Right atrium auricular region (tissue), 2 donors: ENCODE results near the gene NEUROD6. TPM values are rescaled to one million over a fixed set of nuclear protein-coding genes. Genes with fewer than 3 reads are reported as not detected.

Source experiments
- DNase-seq: peaks from one replicate; pipeline ENCODE4 v3.0.0-alpha.2; 2019; ENCODE audit warnings: low spot score
- H3K27ac ChIP-seq, 2 donors: fragments of 200-600 bp; sonication (generic); 1 replicate in 1 of 2; 2 replicates in 1 of 2; pipeline ENCODE4 v1.5.1; 2016 to 2019
- H3K27me3 ChIP-seq, 2 donors: fragments of 200-600 bp; sonication (generic); one replicate each; pipeline versions ENCODE4 v1.5.1 to v1.6.0; 2017 to 2019
- H3K36me3 ChIP-seq: fragments of 200-600 bp; sonication (generic); one replicate; pipeline ENCODE4 v1.5.1; 2016
- H3K4me1 ChIP-seq, 2 donors: fragments of 200-600 bp; sonication (generic); one replicate each; pipeline versions ENCODE4 v1.5.1 to v1.6.0; 2017 to 2019
- H3K4me3 ChIP-seq, 2 donors: fragments of 200-600 bp; sonication (generic); 1 replicate in 1 of 2; 2 replicates in 1 of 2; pipeline ENCODE4 v1.5.1; 2017 to 2019; ENCODE audit warnings: mild to moderate bottlenecking in 1 of 2, moderate library complexity in 1 of 2
- H3K9me3 ChIP-seq, 2 donors: fragments of 200-600 bp; sonication (generic); one replicate each; pipeline ENCODE4 v1.5.1; 2019
- total RNA-seq, 2 donors: library from RNA; depleted of rRNA; stranded (reverse); fragments of >200 nt; gene quantifications; one replicate each; pipeline ENCODE4 v1.1.0, GENCODE V29; 2016
- TF ChIP-seq, protein P1 (sequence below), 2 donors: fragments of 200-600 bp; sonication (generic); IDR thresholded peaks; one replicate each; pipeline ENCODE4 v1.5.1; 2019; ENCODE audit warnings: antibody characterized with exemption in 2 of 2

Gene NEUROD6
- total RNA-seq, 2 donors from 2014 or later = not detected

DNA sequence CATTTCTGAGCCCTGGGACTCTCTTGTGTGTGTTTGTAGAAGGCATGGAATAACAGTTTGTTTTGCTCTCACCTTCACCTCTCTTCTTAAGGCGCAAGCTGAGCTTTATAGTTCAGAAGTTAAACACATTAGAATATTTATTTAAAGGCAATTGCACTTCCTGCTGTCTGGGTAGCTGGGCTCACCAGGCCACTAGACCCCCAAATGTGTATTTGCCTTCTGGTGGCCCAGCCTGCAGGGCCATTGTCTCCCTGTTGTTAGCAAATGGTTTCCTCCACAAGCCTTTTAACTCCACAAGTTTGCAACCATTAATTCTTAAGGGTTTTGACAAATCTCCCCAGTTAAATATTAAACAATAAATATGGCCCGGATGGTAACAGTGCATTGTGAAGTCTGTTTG lies 31.1 kb upstream of the NEUROD6 start:
- Histone ChIP-seq H3K4me1 (no peaks in the 10 kb centered on the region), H3K27me3 (no peaks in the 10 kb centered on the region), H3K4me3 (no peak overlapping the region), H3K27ac (no peak overlapping the region), H3K9me3 (no peaks in the 10 kb centered on the region), H3K36me3 (no peaks in the 10 kb centered on the region)
- TF ChIP-seq, protein P1, sequence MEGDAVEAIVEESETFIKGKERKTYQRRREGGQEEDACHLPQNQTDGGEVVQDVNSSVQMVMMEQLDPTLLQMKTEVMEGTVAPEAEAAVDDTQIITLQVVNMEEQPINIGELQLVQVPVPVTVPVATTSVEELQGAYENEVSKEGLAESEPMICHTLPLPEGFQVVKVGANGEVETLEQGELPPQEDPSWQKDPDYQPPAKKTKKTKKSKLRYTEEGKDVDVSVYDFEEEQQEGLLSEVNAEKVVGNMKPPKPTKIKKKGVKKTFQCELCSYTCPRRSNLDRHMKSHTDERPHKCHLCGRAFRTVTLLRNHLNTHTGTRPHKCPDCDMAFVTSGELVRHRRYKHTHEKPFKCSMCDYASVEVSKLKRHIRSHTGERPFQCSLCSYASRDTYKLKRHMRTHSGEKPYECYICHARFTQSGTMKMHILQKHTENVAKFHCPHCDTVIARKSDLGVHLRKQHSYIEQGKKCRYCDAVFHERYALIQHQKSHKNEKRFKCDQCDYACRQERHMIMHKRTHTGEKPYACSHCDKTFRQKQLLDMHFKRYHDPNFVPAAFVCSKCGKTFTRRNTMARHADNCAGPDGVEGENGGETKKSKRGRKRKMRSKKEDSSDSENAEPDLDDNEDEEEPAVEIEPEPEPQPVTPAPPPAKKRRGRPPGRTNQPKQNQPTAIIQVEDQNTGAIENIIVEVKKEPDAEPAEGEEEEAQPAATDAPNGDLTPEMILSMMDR (IDR thresholded peaks at IDR 0.05) = no peak
- DNase-seq = no peak

DNA sequence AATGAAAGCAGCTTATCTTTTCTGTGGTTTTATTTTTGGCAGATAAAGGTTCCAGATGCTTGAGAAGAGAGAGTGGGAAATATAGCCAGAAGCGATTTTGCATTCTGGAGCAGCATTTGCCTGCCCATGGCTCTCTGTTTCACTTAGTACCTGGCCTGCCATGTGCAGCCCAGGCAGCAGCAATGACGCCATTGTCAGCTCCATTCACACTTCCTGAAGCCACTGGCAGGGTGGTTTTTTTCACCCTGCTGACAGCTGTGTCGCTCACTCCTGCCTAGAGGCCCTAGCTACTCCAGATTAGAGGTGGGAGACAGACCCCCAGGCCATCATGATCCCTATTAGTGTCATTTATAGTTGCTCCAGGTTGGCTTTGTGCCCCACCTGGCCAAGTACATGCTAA lies 30.1 kb upstream of the NEUROD6 start:
- no peaks in the 10 kb centered on the region for H3K36me3 ChIP-seq
- no peaks in the 10 kb centered on the region for H3K4me1 ChIP-seq
- no peak overlapping the region for H3K4me3 ChIP-seq
- no peak overlapping the region for H3K27ac ChIP-seq
- TF ChIP-seq, protein P1 (IDR thresholded peaks at IDR 0.05) = no peak
- H3K27me3 ChIP-seq = no peaks in the 10 kb centered on the region
- no peaks in the 10 kb centered on the region for H3K9me3 ChIP-seq
- DNase-seq = no peak

DNA sequence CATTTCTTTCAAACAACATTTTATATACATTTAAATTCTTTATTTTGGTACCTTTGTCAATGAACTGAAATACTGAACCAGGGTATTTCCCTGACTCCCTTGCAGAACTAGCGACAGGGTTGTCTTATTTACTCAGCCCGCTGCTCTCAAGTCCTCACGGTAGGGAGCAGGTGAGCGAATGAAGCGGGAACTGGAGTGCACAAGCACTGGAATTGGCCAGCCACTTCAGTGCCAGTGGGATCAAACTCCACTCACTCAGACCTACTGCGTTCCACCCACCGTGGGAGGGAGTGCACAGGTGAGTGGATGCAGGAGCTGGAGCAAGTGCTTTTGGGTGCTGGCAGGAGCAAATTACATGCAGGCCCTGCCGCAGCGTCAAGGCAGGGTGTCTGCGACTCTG lies 28.1 kb upstream of the NEUROD6 start:
- no peak overlapping the region for H3K4me3 ChIP-seq
- H3K27ac ChIP-seq = no peak overlapping the region
- H3K9me3 ChIP-seq = no peaks in the 10 kb centered on the region
- H3K27me3 ChIP-seq = no peaks in the 10 kb centered on the region
- H3K36me3 ChIP-seq = no peaks in the 10 kb centered on the region
- no peak for DNase-seq
- H3K4me1 ChIP-seq = no peaks in the 10 kb centered on the region
- TF ChIP-seq, protein P1 (IDR thresholded peaks at IDR 0.05) = no peak

DNA sequence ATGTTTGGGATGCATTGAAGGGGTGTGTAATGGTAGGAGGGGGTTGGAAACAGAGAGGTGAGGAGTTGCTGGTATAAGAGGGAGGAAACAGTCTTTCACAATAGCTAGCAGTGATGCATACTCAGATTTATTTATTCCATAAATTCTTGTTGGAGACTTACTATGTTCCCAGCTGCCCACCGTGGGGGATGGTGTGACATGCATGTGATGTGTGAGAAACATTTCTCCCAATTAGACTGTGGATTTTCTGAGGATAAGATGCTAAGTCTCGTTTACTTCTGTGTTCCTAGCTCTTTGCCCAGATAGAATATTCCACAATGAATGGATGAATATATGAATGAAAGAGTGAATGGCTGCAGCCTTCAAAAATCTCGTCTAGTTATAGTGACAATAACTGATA lies 23.0 kb upstream of the NEUROD6 start:
- TF ChIP-seq, protein P1 (IDR thresholded peaks at IDR 0.05) = no peak
- no peak for DNase-seq
- no peaks in the 10 kb centered on the region for H3K27me3 ChIP-seq
- no peaks in the 10 kb centered on the region for H3K36me3 ChIP-seq
- H3K9me3 ChIP-seq = no peaks in the 10 kb centered on the region
- no peak overlapping the region for H3K27ac ChIP-seq
- H3K4me3 ChIP-seq = no peak overlapping the region
- no peaks in the 10 kb centered on the region for H3K4me1 ChIP-seq

DNA sequence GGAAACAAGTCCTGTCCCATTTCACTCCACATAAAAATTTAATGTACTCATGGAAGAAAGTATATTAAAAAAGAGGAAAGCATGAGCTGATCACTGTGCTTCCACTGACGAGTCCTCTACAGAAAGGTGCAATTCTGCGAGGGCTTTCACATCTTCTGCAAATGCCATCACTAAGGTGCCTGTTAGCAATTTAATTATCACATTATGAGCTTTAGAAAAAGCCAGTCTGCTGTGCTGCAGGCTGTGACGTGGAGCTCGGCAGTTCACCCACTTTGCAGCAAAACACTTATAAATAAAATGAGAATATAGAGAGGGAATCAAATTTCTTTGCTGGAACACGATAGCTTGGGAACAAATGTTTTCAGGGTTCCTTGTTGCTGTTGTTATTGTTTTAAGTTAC lies 22.5 kb upstream of the NEUROD6 start:
- no peak for DNase-seq
- Histone ChIP-seq H3K27ac (no peak overlapping the region), H3K4me3 (no peak overlapping the region), H3K27me3 (no peaks in the 10 kb centered on the region), H3K36me3 (no peaks in the 10 kb centered on the region), H3K9me3 (no peaks in the 10 kb centered on the region), H3K4me1 (no peaks in the 10 kb centered on the region)
- TF ChIP-seq, protein P1 (IDR thresholded peaks at IDR 0.05) = no peak

DNA sequence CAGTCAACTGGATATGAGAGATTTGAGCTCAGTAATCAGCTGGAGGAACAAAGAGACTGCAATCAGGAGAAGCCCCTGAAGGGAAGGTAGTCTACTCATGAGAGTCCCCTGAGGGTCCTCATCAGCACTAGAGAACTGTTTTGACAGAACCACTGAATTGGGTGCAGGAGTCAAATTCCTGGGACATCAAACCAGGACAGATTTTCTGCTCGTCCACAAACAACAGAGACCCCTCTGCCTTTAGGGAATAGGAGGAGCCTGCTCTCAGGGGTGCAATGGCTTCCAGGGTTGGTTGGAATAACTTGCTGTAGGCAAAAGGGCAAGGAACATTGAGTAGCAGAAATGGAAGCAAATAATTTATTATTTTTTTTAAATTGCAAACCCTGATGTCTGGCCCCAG lies 21.9 kb upstream of the NEUROD6 start:
- Histone ChIP-seq H3K4me3 (no peak overlapping the region), H3K36me3 (no peaks in the 10 kb centered on the region), H3K9me3 (no peaks in the 10 kb centered on the region), H3K4me1 (no peaks in the 10 kb centered on the region), H3K27me3 (no peaks in the 10 kb centered on the region), H3K27ac (no peak overlapping the region)
- no peak for DNase-seq
- TF ChIP-seq, protein P1 (IDR thresholded peaks at IDR 0.05) = no peak
